Measurements from ENCODE around the gene SPEN. TPM values are rescaled to one million over a fixed set of nuclear protein-coding genes. Genes with fewer than 3 reads are reported as not detected.

SPEN gene
- total RNA-seq, 1 donor: 94.9 TPM

DNA sequence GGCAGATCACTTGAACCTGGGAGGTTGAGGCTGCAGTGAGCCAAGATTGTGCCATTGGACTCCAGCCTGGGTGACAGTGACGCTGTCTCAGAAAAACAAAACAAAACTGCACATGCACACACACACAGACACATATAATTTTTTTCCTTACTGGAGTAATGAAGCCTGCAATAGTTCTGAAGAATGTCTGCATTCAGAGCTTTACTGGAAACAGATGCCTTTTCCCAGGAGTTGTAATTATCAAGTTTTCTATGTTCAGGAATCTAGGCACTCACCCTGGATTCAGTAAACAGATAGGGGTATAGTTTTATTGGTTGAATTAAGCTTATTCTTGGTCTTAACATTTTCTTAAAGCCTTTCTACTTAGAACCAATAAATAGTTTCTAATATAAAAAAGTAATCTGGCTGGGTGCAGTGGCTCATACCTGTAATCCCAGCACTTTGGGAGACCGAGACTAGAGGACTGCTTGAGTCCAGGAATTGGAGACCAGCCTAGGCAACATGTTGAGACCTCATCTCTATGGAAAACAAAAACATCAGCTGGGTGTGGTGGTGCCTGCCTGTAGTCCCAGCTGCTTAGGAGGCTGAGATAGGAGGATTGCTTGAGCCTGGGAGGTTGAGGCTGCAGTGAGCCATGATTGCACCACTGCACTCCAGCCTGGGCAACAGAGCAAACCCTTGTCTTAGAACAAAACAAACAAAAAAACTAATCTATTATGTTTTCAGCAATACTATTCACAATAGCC, 15.8 kb downstream of the SPEN start:
- Histone ChIP-seq H3K27me3 (ENCODE audit: insufficient read depth, low read length) (no peaks in the 10 kb centered on the region), H3K4me3 (ENCODE audit: low read length) (no peak overlapping the region), H3K9me3 (ENCODE audit: low read depth, low read length) (no peaks in the 10 kb centered on the region), H3K4me1 (ENCODE audit: insufficient read depth, low read length) (peaks cover 30% of the 10 kb centered on the region)

DNA sequence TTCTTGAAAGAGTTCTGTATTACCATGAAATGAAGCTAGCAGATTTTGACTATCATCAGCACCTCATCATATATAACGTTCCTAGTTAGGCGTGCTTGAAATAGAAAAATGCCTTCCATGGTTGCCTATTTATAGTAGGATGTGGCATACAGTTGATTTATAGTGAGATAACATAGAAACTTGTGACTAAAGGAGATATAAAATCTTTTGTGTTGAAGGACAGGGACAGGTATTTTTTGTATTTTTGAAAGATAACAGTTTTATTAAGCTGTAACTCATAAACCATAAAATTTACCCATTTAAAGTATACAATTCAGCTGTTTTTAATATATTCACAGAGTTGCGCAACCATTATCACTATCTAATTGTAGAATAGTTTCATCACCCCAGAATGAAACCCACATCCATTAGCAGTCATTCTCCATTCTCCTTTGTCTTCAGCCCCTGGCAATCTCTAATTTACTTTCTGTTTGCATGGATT, 19.3 kb downstream of the SPEN start:
- no peaks in the 10 kb centered on the region for H3K9me3 ChIP-seq (ENCODE audit: low read depth, low read length)
- H3K4me1 ChIP-seq (ENCODE audit: insufficient read depth, low read length): peaks cover 21% of the 10 kb centered on the region
- no peaks in the 10 kb centered on the region for H3K27me3 ChIP-seq (ENCODE audit: insufficient read depth, low read length)
- H3K4me3 ChIP-seq (ENCODE audit: low read length): no peak overlapping the region

GRCh38 chr1:15867288-15867687, 19.8 kb downstream of the SPEN start:
- Histone ChIP-seq H3K4me3 (ENCODE audit: low read length) (no peak overlapping the region), H3K4me1 (ENCODE audit: insufficient read depth, low read length) (peaks cover 19% of the 10 kb centered on the region), H3K27me3 (ENCODE audit: insufficient read depth, low read length) (no peaks in the 10 kb centered on the region), H3K9me3 (ENCODE audit: low read depth, low read length) (no peaks in the 10 kb centered on the region)

DNA sequence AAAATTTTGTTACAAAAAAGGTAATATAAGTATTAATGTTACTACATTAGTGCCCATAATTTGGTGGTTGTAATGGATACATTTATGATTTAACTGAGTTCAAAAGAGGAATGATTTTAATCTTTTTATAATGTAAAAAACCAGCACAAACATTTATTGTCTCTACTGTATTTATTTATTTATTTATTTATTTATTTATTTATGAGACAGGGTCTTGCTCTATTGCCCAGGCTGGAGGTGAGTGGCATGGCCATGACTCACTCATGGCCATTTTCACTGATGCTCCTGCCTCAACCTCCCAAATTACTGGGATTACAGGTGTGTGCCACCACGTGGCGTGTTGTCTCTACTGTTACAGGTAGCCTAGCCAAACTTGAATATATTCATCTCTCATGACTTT, 21.9 kb downstream of the SPEN start:
- Histone ChIP-seq H3K9me3 (ENCODE audit: low read depth, low read length) (no peaks in the 10 kb centered on the region), H3K4me1 (ENCODE audit: insufficient read depth, low read length) (peaks cover 14% of the 10 kb centered on the region), H3K4me3 (ENCODE audit: low read length) (no peak overlapping the region), H3K27me3 (ENCODE audit: insufficient read depth, low read length) (no peaks in the 10 kb centered on the region)

DNA sequence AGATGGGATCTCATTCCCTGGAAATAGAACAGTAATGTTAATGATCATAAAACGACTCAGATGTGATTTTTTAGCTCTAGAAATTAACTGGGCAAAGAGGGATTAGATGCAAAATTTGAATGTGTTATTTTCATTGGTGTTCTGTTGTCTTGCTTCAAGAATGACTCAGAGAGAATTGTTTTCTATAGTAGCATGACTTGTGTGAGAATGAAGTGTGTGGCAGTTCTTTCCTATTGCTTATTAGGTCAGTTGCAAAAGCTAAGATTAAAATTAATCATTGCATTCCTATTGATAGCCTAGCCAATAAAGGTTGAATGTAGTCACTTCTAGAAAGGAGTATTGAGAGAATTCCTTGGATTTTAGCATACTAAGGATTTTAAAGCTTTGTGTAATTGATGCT, 22.9 kb downstream of the SPEN start:
- Histone ChIP-seq H3K27me3 (ENCODE audit: insufficient read depth, low read length) (no peaks in the 10 kb centered on the region), H3K4me1 (ENCODE audit: insufficient read depth, low read length) (peaks cover 14% of the 10 kb centered on the region), H3K9me3 (ENCODE audit: low read depth, low read length) (no peaks in the 10 kb centered on the region), H3K4me3 (ENCODE audit: low read length) (no peak overlapping the region)

GRCh38 chr1:15874471-15874870, 27.0 kb downstream of the SPEN start:
- Histone ChIP-seq H3K9me3 (ENCODE audit: low read depth, low read length) (no peaks in the 10 kb centered on the region), H3K4me3 (ENCODE audit: low read length) (no peak overlapping the region)

DNA sequence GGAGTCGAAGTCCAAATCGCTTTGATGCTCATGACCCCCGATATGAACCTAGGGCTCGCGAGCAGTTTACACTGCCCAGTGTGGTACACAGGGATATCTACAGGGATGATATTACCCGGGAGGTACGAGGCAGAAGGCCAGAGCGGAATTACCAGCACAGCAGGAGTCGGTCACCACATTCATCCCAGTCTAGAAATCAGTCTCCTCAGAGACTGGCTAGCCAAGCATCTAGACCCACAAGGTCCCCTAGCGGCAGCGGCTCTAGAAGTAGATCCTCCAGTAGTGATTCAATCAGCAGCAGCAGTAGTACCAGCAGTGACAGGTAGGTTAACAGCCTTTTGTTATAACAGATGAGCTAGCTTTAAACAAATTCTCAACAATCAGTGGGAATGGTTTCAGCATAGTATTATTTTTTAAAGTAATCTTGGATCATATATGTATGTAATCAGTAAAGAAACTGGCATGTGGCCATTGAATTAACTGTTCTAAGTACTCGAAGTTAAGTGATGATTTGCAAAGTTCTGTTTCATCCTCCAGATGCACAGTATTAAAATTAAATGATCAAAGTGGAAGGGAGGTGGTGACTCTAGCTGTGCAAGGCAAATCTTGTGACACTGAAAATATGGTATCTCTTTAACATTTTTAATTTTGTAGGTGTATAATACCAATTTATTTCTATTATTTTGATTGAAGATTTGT, 29.0 kb downstream of the SPEN start:
- Histone ChIP-seq H3K4me3 (ENCODE audit: low read length) (no peak overlapping the region), H3K4me1 (ENCODE audit: insufficient read depth, low read length) (peaks cover 4% of the 10 kb centered on the region), H3K9me3 (ENCODE audit: low read depth, low read length) (no peaks in the 10 kb centered on the region), H3K27me3 (ENCODE audit: insufficient read depth, low read length) (no peaks in the 10 kb centered on the region)

More at GRCh38 chr1:15874471-15874870, 27.0 kb downstream of the SPEN start:
- no peaks in the 10 kb centered on the region for H3K27me3 ChIP-seq (ENCODE audit: insufficient read depth, low read length)
- peaks cover 4% of the 10 kb centered on the region for H3K4me1 ChIP-seq (ENCODE audit: insufficient read depth, low read length)

GRCh38 chr1:15881961-15882360, 34.5 kb downstream of the SPEN start:
- no peak overlapping the region for H3K4me3 ChIP-seq (ENCODE audit: low read length)
- H3K27me3 ChIP-seq (ENCODE audit: insufficient read depth, low read length): no peaks in the 10 kb centered on the region
- peaks cover 49% of the 10 kb centered on the region for H3K4me1 ChIP-seq (ENCODE audit: insufficient read depth, low read length)
- H3K9me3 ChIP-seq (ENCODE audit: low read depth, low read length): no peaks in the 10 kb centered on the region

DNA sequence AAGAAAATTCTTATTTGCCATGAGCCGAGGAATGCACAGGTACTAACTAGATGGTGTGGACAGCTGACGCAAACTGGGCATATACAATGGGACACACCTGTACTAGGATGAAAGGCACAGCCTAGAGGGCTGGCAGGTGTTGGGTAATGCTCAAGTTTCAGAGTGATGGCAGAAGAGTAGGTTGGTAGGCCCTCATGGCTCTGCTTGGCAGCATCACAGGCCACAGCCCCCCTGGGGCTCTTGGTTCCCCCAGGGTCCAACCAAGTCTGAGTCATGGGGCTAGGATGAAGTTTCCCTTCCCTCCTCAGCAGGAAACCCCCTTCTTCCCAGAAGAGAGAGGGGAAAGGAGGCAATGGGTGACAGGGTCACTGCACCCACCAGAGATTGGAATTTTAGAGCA, 35.2 kb downstream of the SPEN start:
- Histone ChIP-seq H3K4me1 (ENCODE audit: insufficient read depth, low read length) (peaks cover 56% of the 10 kb centered on the region), H3K27me3 (ENCODE audit: insufficient read depth, low read length) (no peaks in the 10 kb centered on the region), H3K9me3 (ENCODE audit: low read depth, low read length) (no peaks in the 10 kb centered on the region), H3K4me3 (ENCODE audit: low read length) (no peak overlapping the region)

DNA sequence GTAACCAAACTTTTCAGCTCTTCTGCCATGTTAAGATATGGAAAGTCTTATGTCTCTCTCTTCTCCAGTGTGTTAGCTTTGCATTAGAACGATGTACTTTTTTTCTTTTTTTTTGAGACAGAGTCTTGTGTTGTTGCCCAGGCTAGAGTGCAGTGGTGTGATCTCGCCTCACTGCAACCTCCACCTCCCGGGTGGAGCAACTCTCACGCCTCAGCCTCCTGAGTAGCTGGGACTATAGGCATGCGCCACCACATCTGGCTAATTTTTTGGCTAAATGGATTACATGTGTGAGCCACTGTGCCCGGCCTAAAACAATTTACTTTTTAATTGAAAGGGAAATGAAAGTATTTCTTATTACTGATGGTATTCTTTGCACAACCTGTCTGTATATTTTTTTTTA, 35.8 kb downstream of the SPEN start:
- Histone ChIP-seq H3K4me1 (ENCODE audit: insufficient read depth, low read length) (peaks cover 58% of the 10 kb centered on the region), H3K27me3 (ENCODE audit: insufficient read depth, low read length) (no peaks in the 10 kb centered on the region), H3K4me3 (ENCODE audit: low read length) (no peak overlapping the region), H3K9me3 (ENCODE audit: low read depth, low read length) (no peaks in the 10 kb centered on the region)

GRCh38 chr1:15884477-15884876, 37.0 kb downstream of the SPEN start:
- Histone ChIP-seq H3K9me3 (ENCODE audit: low read depth, low read length) (no peaks in the 10 kb centered on the region), H3K4me3 (ENCODE audit: low read length) (no peak overlapping the region), H3K4me1 (ENCODE audit: insufficient read depth, low read length) (peaks cover 58% of the 10 kb centered on the region), H3K27me3 (ENCODE audit: insufficient read depth, low read length) (no peaks in the 10 kb centered on the region)

DNA sequence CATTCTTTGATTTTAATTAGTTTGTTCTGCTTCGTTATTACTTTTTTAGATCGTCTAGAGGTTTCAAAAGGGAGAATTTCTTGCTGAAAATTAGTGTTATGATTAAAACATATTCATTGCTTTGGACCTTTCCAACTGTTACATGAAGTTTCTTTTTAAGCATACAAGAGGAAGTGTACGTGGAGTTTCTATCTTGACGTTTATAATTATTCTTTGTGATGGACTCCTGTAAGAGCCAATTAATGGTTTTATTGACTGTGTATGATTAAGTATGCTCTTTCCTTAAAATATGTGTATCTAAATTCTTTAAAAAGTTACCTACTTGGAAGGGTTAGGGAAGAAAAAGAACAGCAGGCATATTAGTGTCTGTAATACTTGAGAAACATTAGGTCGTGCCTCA, 37.8 kb downstream of the SPEN start:
- peaks cover 58% of the 10 kb centered on the region for H3K4me1 ChIP-seq (ENCODE audit: insufficient read depth, low read length)
- H3K27me3 ChIP-seq (ENCODE audit: insufficient read depth, low read length): no peaks in the 10 kb centered on the region
- no peak overlapping the region for H3K4me3 ChIP-seq (ENCODE audit: low read length)
- H3K9me3 ChIP-seq (ENCODE audit: low read depth, low read length): no peaks in the 10 kb centered on the region

DNA sequence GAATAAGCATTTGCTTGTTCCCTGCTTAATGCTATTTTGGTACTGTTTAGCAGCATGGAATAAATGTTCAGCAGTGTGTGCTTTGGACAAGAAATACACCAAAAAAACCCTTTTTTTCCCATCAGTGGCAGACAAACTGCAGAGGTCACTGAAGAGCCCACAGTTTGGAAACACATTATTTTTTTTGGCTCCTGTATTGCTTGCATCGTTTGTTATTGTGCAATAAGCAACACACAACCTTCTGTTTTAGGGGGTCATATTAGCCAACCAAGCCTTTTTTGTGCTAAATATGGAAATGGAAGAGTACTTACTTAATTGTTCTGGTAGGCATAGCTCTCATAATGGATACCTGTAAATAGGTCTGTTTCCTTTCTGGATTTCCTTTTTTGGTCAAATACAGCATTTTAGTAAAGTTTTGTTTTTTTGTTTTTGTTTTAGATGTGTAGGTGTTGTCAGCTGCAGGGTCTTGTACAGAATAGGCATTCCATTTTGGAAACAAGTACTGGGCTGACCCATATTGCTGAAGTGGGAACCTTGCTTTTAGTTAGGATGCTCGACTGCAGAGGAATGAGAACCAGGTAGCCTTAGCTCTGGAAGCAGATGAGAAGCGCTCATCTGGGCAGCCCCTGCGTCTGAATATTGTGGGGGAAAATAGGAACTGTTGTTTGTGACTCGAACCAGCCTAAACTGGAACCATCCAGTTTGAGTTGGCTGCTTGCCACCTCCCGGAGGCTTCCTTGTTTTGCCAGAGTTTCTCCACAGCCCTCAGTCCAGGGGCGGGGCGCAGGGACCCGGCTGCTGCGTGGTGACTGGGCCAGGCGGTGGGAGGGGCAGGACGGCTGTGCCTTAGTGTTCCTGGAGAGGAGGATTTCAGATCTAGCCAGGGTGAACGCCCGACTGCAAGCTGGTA, 38.4 kb downstream of the SPEN start:
- Histone ChIP-seq H3K4me3 (ENCODE audit: low read length) (peak overlapping the region; percentile 36), H3K4me1 (ENCODE audit: insufficient read depth, low read length) (peaks cover 57% of the 10 kb centered on the region), H3K27me3 (ENCODE audit: insufficient read depth, low read length) (no peaks in the 10 kb centered on the region), H3K9me3 (ENCODE audit: low read depth, low read length) (no peaks in the 10 kb centered on the region)

DNA sequence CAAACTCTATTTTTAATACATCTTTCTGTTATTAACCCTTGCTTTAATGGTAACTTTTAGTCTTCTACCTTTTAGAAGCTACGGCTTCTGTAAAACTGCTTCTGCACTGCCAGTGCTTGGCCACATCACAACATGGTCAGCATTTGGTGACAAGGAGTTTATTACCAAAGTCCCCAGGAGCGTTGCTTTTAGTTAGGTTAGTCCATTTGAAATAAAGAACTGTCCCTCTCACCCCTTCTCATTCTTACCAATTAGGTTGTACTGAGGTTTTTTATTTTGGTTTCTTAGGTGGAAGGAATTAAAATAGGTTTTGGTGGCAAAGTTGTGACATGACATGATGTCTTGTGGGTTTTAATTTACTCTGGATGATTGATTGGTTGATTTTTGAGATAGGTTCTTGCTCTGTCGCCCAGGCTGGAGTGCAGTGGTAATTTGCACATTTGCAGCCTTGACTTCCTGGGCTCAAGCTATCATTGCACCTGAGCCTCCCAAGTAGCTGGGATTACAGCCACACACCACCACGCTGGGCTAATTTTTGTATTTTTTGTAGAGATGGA, 39.2 kb downstream of the SPEN start:
- peak overlapping the region; percentile 36 for H3K4me3 ChIP-seq (ENCODE audit: low read length)
- no peaks in the 10 kb centered on the region for H3K27me3 ChIP-seq (ENCODE audit: insufficient read depth, low read length)
- no peaks in the 10 kb centered on the region for H3K9me3 ChIP-seq (ENCODE audit: low read depth, low read length)
- H3K4me1 ChIP-seq (ENCODE audit: insufficient read depth, low read length): peaks cover 54% of the 10 kb centered on the region
